Liver (tissue), 9 donors: ENCODE measurements around the gene CNR1. TPM values are rescaled to one million over a fixed set of nuclear protein-coding genes. Genes with fewer than 3 reads are reported as not detected.

ENCODE experiments used
- DNase-seq: peaks from one replicate; pipeline ENCODE4 v3.0.0-alpha.2; 2017; ENCODE audit warnings: low spot score
- H3K27ac ChIP-seq, 2 donors: one replicate each; pipeline ENCODE4 v1.7.0; 2013; ENCODE audit warnings: inconsistent platforms in 2 of 2, low read length in 2 of 2, control low read depth in 1 of 2, low read depth in 1 of 2, mild to moderate bottlenecking in 1 of 2
- H3K27me3 ChIP-seq, 4 donors: one replicate each; pipeline versions ENCODE4 v1.6.1 to v1.7.0; 2013; ENCODE audit warnings: low read length in 3 of 4, inconsistent platforms in 1 of 4, mild to moderate bottlenecking in 1 of 4, moderate library complexity in 1 of 4; ENCODE audit not compliant: control insufficient read depth in 4 of 4, insufficient read depth in 4 of 4
- H3K36me3 ChIP-seq, 4 donors: one replicate each; pipeline versions ENCODE4 v1.6.1 to v1.7.0; 2013; ENCODE audit warnings: low read length in 3 of 4, mild to moderate bottlenecking in 3 of 4, low read depth in 1 of 4, moderate library complexity in 1 of 4; ENCODE audit not compliant: control insufficient read depth in 4 of 4, insufficient read depth in 3 of 4
- H3K4me1 ChIP-seq, 4 donors: one replicate each; pipeline versions ENCODE4 v1.6.1 to v1.7.0; 2013; ENCODE audit warnings: low read length in 3 of 4, mild to moderate bottlenecking in 3 of 4, moderate library complexity in 1 of 4; ENCODE audit not compliant: control insufficient read depth in 4 of 4, insufficient read depth in 4 of 4
- H3K4me3 ChIP-seq, 3 donors: one replicate each; pipeline versions ENCODE4 v1.6.1 to v1.7.0; 2013; ENCODE audit warnings: low read length in 3 of 3, control low read depth in 1 of 3, low read depth in 1 of 3, mild to moderate bottlenecking in 1 of 3
- H3K9ac ChIP-seq, 2 donors: one replicate each; pipeline ENCODE4 v1.7.0; 2013; ENCODE audit warnings: low read length in 2 of 2, mild to moderate bottlenecking in 2 of 2, moderate library complexity in 2 of 2, control low read depth in 1 of 2, low read depth in 1 of 2
- H3K9me3 ChIP-seq, 4 donors: one replicate each; pipeline versions ENCODE4 v1.6.1 to v1.7.0; 2013; ENCODE audit warnings: low read length in 3 of 4; ENCODE audit not compliant: control insufficient read depth in 4 of 4
- EGR1 ChIP-seq, 2 donors: IDR thresholded peaks; 2 replicates each; pipeline ENCODE4 v1.6.1; 2016 to 2018; ENCODE audit warnings: antibody characterized with exemption in 2 of 2, low read depth in 2 of 2
- FOXA1 ChIP-seq: IDR thresholded peaks from 2 replicates; pipeline ENCODE4 v1.6.1; 2016; ENCODE audit warnings: antibody characterized with exemption
- FOXA2 ChIP-seq: IDR thresholded peaks from 2 replicates; pipeline ENCODE4 v1.6.1; 2016; ENCODE audit warnings: antibody characterized with exemption
- GABPA ChIP-seq, 2 donors: IDR thresholded peaks in 1 of 2; conservative IDR thresholded peaks in 1 of 2; 2 replicates each; pipeline ENCODE4 v1.6.1; 2016; ENCODE audit warnings: antibody characterized with exemption in 2 of 2, mild to moderate bottlenecking in 1 of 2, moderate library complexity in 1 of 2
- HNF4A ChIP-seq, 2 donors: conservative IDR thresholded peaks; 2 replicates each; pipeline ENCODE4 v1.6.1; 2016; ENCODE audit warnings: antibody characterized with exemption in 2 of 2, mild to moderate bottlenecking in 2 of 2
- HNF4G ChIP-seq: IDR thresholded peaks from 2 replicates; pipeline ENCODE4 v1.6.1; 2016; ENCODE audit warnings: antibody characterized with exemption
- JUND ChIP-seq, 2 donors: IDR thresholded peaks; 2 replicates each; pipeline ENCODE4 v1.6.1; 2016; ENCODE audit warnings: antibody characterized with exemption in 2 of 2
- MAX ChIP-seq: IDR thresholded peaks from 2 replicates; pipeline ENCODE4 v1.6.1; 2016; ENCODE audit warnings: antibody characterized with exemption
- NR2F2 ChIP-seq: IDR thresholded peaks from 2 replicates; pipeline ENCODE4 v1.6.1; 2016; ENCODE audit warnings: antibody characterized with exemption
- RXRA ChIP-seq, 2 donors: IDR thresholded peaks; 2 replicates each; pipeline ENCODE4 v1.6.1; 2017 to 2018; ENCODE audit warnings: antibody characterized with exemption in 2 of 2, mild to moderate bottlenecking in 1 of 2
- TAF1 ChIP-seq: conservative IDR thresholded peaks from 2 replicates; pipeline ENCODE4 v1.6.1; 2016; ENCODE audit warnings: antibody characterized with exemption, mild to moderate bottlenecking
- YY1 ChIP-seq: IDR thresholded peaks from 2 replicates; pipeline ENCODE4 v1.6.1; 2016; ENCODE audit warnings: antibody characterized with exemption, mild to moderate bottlenecking
- ZBTB33 ChIP-seq: IDR thresholded peaks from 2 replicates; pipeline ENCODE4 v1.6.1; 2016; ENCODE audit warnings: antibody characterized with exemption
- WGBS: extraction: QIAGEN DNeasy Blood & Tissue Kit; methylation state at CpG from one replicate; pipeline ENCODE4 v1.1.7; 2013; 5-methylcytosine and 5-hydroxymethylcytosine counted together
- polyA plus RNA-seq, 2 donors: library from polyadenylated mRNA; stranded (reverse) in 1 of 2; unstranded in 1 of 2; fragments of 200-250 nt in 1 of 2; fragments of >200 nt in 1 of 2; fragmentation: Nextera tagmentation in 1 of 2; extraction: Ambion mirVana in 1 of 2; gene quantifications; one replicate each; pipeline versions ENCODE4 v1.2.1 to v1.2.3, GENCODE V29; 2013 to 2015
- total RNA-seq, 2 donors: library from RNA; depleted of rRNA; stranded (reverse); fragments of >200 nt; gene quantifications; one replicate each; pipeline ENCODE4 v1.2.3, GENCODE V29; 2014
- TF ChIP-seq, protein P1 (sequence below): IDR thresholded peaks from 2 replicates; pipeline ENCODE4 v1.6.1; 2016; ENCODE audit warnings: antibody characterized with exemption
- TF ChIP-seq, protein P2 (sequence below): IDR thresholded peaks from 2 replicates; pipeline ENCODE4 v1.6.1; 2016; ENCODE audit warnings: antibody characterized with exemption, mild to moderate bottlenecking
- TF ChIP-seq, protein P3 (sequence below): fragments of 150-350 bp; IDR thresholded peaks from 2 replicates; pipeline ENCODE4 v1.5.1; 2017; ENCODE audit warnings: improper control_type of control experiment, low read depth, low read length; ENCODE audit not compliant: missing input control
- donor health status: healthy.
- donor health status: healthy.
- donor health status: healthy.
- donor health status: healthy.
- donor health status: healthy.

Gene CNR1
- total and polyA plus RNA-seq, 4 donors, result 0.04 to 0.67 (median 0.13) TPM

- 61% methylated on average over 2 of the region's 2 CpGs for WGBS
- Histone ChIP-seq H3K36me3 (no peaks in the 10 kb centered on the region), H3K4me3 (no peak overlapping the region), H3K27me3 (peaks cover 0 to 2% (median 0%) of the 10 kb centered on the region in 4 donors), H3K9me3 (no peaks in the 10 kb centered on the region), H3K27ac (no peak overlapping the region), H3K9ac (no peak overlapping the region), H3K4me1 (no peaks in the 10 kb centered on the region)
- DNase-seq, result no peak
- TF ChIP-seq, protein P1, sequence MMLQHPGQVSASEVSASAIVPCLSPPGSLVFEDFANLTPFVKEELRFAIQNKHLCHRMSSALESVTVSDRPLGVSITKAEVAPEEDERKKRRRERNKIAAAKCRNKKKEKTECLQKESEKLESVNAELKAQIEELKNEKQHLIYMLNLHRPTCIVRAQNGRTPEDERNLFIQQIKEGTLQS, result no peak
- TF ChIP-seq, protein P2, sequence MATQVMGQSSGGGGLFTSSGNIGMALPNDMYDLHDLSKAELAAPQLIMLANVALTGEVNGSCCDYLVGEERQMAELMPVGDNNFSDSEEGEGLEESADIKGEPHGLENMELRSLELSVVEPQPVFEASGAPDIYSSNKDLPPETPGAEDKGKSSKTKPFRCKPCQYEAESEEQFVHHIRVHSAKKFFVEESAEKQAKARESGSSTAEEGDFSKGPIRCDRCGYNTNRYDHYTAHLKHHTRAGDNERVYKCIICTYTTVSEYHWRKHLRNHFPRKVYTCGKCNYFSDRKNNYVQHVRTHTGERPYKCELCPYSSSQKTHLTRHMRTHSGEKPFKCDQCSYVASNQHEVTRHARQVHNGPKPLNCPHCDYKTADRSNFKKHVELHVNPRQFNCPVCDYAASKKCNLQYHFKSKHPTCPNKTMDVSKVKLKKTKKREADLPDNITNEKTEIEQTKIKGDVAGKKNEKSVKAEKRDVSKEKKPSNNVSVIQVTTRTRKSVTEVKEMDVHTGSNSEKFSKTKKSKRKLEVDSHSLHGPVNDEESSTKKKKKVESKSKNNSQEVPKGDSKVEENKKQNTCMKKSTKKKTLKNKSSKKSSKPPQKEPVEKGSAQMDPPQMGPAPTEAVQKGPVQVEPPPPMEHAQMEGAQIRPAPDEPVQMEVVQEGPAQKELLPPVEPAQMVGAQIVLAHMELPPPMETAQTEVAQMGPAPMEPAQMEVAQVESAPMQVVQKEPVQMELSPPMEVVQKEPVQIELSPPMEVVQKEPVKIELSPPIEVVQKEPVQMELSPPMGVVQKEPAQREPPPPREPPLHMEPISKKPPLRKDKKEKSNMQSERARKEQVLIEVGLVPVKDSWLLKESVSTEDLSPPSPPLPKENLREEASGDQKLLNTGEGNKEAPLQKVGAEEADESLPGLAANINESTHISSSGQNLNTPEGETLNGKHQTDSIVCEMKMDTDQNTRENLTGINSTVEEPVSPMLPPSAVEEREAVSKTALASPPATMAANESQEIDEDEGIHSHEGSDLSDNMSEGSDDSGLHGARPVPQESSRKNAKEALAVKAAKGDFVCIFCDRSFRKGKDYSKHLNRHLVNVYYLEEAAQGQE, result no peak
- no peak for TF ChIP-seq ZBTB33
- TF ChIP-seq RXRA (IDR thresholded peaks at IDR 0.05), result no peak
- no peak for TF ChIP-seq NR2F2
- no peak for TF ChIP-seq HNF4A (conservative IDR thresholded peaks at IDR 0.05)
- no peak for TF ChIP-seq FOXA1
- TF ChIP-seq EGR1 (IDR thresholded peaks at IDR 0.05; ENCODE audit: low read depth in 2 of 2), result no peak
- no peak for TF ChIP-seq MAX
- TF ChIP-seq HNF4G, result no peak
- TF ChIP-seq YY1, result no peak
- TF ChIP-seq GABPA (IDR thresholded peaks at IDR 0.05 in 1 of 2, conservative IDR thresholded peaks at IDR 0.05 in 1 of 2), result no peak
- TF ChIP-seq, protein P3, sequence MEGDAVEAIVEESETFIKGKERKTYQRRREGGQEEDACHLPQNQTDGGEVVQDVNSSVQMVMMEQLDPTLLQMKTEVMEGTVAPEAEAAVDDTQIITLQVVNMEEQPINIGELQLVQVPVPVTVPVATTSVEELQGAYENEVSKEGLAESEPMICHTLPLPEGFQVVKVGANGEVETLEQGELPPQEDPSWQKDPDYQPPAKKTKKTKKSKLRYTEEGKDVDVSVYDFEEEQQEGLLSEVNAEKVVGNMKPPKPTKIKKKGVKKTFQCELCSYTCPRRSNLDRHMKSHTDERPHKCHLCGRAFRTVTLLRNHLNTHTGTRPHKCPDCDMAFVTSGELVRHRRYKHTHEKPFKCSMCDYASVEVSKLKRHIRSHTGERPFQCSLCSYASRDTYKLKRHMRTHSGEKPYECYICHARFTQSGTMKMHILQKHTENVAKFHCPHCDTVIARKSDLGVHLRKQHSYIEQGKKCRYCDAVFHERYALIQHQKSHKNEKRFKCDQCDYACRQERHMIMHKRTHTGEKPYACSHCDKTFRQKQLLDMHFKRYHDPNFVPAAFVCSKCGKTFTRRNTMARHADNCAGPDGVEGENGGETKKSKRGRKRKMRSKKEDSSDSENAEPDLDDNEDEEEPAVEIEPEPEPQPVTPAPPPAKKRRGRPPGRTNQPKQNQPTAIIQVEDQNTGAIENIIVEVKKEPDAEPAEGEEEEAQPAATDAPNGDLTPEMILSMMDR, result no peak
- TF ChIP-seq FOXA2, result no peak
- TF ChIP-seq TAF1, result no peak
Measured at GRCh38 chr6:88183471-88183870, 17.3 kb upstream of the CNR1 start.

DNA sequence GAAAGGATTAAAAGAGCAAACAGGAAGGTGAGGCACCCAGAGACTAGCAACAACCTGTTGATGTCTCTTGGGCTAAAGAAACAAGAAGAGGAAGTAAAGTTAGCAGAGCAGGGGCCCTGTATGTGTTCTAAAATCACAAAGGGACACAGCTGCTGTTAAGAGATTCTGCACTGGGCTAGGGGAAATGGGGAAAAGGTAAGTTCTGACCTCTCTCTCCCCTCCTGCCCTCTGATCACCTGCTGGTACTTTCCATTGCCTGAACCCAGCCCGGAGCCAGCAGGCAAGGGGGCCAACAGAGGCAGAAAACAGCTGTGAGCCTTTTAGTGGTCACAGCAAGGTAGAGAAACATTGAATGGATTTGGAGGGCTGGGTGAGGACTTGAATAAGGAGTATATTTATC, 13.5 kb upstream of the CNR1 start:
- Histone ChIP-seq H3K27ac (no peak overlapping the region), H3K9me3 (no peaks in the 10 kb centered on the region), H3K27me3 (peaks cover 0 to 2% (median 0%) of the 10 kb centered on the region in 4 donors), H3K36me3 (no peaks in the 10 kb centered on the region), H3K4me3 (no peak overlapping the region), H3K4me1 (no peaks in the 10 kb centered on the region), H3K9ac (no peak overlapping the region)
- 12% methylated on average over 1 of the region's 1 CpG for WGBS
- DNase-seq, result no peak
- TF ChIP-seq HNF4G, result no peak
- TF ChIP-seq, protein P3, result no peak
- no peak for TF ChIP-seq JUND (IDR thresholded peaks at IDR 0.05)
- no peak for TF ChIP-seq YY1
- no peak for TF ChIP-seq NR2F2
